NT2/D1 (cell line): ENCODE results near the gene SPIN2A.

Experiments used
- SUZ12 ChIP-seq: IDR thresholded peaks from 2 replicates; pipeline ENCODE4 v1.6.1; 2011; ENCODE audit not compliant: insufficient read length, insufficient read depth; ENCODE audit errors: extremely low read depth
- YY1 ChIP-seq: IDR thresholded peaks from 2 replicates; pipeline ENCODE4 v1.6.1; 2011; ENCODE audit not compliant: insufficient read length, insufficient read depth
- ZNF274 ChIP-seq: IDR thresholded peaks from 2 replicates; pipeline ENCODE4 v1.6.1; 2011; ENCODE audit warnings: mild to moderate bottlenecking, low read depth, low read length

DNA sequence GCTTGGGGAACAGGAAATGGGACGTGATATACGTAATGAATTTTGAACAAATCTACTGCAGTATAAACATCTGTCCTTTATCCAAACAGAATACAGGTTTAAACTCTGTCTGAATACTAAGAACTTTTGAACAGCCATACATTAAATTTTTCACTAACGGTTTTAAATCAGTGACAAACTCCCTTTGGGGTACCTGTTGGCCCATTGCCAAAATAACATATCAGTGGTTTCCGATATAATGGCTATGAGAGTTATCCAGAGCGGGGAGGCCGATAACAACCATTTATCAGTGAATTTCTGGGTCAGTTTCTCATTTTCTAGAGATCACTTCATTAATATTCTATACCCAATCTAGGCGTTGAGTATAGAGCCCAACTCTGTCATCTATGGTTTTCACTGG lies 5.2 kb downstream of the SPIN2A start:
- no peak for TF ChIP-seq SUZ12
- TF ChIP-seq ZNF274 = no peak
- no peak for TF ChIP-seq YY1
